Mesodermal cell (in vitro differentiated cells): ENCODE data around the gene PLCB3.

ENCODE experiments used
- H3K27ac ChIP-seq: 2 replicates; pipeline ENCODE4 v1.7.0; 2013; ENCODE audit warnings: mild to moderate bottlenecking, low read depth, low read length, moderate library complexity; ENCODE audit not compliant: severe bottlenecking
- H3K36me3 ChIP-seq: 2 replicates; pipeline ENCODE4 v1.7.1; 2013; ENCODE audit warnings: mild to moderate bottlenecking, low read length, moderate library complexity; ENCODE audit not compliant: control insufficient read depth, insufficient read depth
- H3K4me1 ChIP-seq: one replicate; pipeline ENCODE4 v1.7.1; 2013; ENCODE audit warnings: mild to moderate bottlenecking, low read length; ENCODE audit not compliant: insufficient read depth, control insufficient read depth, poor library complexity, severe bottlenecking
- H3K4me3 ChIP-seq: 2 replicates; pipeline ENCODE4 v1.7.0; 2013; ENCODE audit warnings: low read length, control low read depth, mild to moderate bottlenecking; ENCODE audit not compliant: insufficient read depth, poor library complexity, severe bottlenecking; ENCODE audit errors: extremely low read depth
- H3K9me3 ChIP-seq: 2 replicates; pipeline ENCODE4 v1.7.1; 2013; ENCODE audit warnings: mild to moderate bottlenecking, low read length, moderate library complexity; ENCODE audit not compliant: control insufficient read depth
- WGBS, 2 experiments: methylation state at CpG; one replicate each; pipeline ENCODE4 v1.1.5; 2013; ENCODE audit warnings: missing lambda C conversion rate in 2 of 2; ENCODE audit not compliant: insufficient coverage in 2 of 2; 5-methylcytosine and 5-hydroxymethylcytosine counted together

PLCB3 gene

GRCh38 chr11:64252003-64252872 is 908 bp downstream of the PLCB3 start:
- H3K9me3 ChIP-seq: no peaks in the 10 kb centered on the region
- no peak overlapping the region for H3K27ac ChIP-seq
- peaks cover 34% of the 10 kb centered on the region for H3K36me3 ChIP-seq
- WGBS, 2 experiments: 9 to 21% methylated on average over 9 to 12 of the region's 23 CpGs
- peak overlapping the region; percentile 78 for H3K4me3 ChIP-seq
- peaks cover 35% of the 10 kb centered on the region for H3K4me1 ChIP-seq

- 86 to 87% methylated on average over 8 of the region's 8 CpGs for WGBS, 2 experiments
- Histone ChIP-seq H3K9me3 (no peaks in the 10 kb centered on the region), H3K4me3 (peak overlapping the region; percentile 78), H3K36me3 (peaks cover 42% of the 10 kb centered on the region), H3K4me1 (peaks cover 32% of the 10 kb centered on the region), H3K27ac (no peak overlapping the region)
Observed at GRCh38 chr11:64253043-64253442, 1.7 kb downstream of the PLCB3 start.

DNA sequence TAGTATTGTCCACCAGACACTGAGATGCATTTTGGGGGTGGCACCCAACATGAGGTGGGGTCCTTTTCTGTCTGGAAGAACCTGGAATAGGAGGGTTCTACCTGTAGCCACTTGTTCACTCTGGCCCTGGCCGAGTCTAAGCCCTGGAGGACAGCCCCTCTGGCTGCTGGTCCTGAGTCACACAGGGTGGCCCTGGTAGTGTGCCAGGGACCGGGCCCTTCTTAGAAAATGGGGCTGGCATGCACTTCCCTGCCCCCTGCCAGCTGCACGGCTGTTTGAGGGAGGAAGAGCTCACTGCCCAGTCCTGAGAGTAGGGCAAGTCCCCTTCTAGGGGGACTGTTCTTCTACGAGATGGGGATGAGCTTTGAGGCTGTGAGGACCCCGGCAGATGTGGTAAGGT is 2.2 kb downstream of the PLCB3 start:
- no peaks in the 10 kb centered on the region for H3K9me3 ChIP-seq
- WGBS, 2 experiments: 94 to 100% methylated on average over 5 of the region's 5 CpGs
- H3K36me3 ChIP-seq: peaks cover 47% of the 10 kb centered on the region
- no peak overlapping the region for H3K27ac ChIP-seq
- peaks cover 30% of the 10 kb centered on the region for H3K4me1 ChIP-seq
- H3K4me3 ChIP-seq: no peak overlapping the region

DNA sequence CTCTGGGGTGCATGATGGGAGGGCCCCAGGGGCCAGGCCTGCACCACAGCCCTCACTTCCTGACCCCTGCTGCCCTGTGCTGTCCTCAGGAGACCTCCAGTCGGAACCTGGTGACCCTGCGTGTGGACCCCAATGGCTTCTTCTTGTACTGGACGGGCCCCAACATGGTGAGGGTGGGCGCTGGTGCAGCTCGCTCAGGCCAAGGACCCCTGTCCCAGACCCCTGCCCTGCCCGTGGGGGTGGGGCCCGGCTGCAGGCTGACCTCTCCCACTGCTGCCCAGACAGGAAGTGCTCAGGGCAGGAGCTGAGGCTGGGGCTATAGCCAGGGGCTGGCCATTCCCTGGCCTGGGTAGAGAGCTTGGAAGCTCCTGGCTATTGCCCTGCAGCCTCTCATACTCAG is 3.0 kb downstream of the PLCB3 start:
- Histone ChIP-seq H3K36me3 (peaks cover 55% of the 10 kb centered on the region), H3K27ac (no peak overlapping the region), H3K9me3 (no peaks in the 10 kb centered on the region), H3K4me3 (no peak overlapping the region), H3K4me1 (peaks cover 21% of the 10 kb centered on the region)
- 95 to 97% methylated on average over 7 of the region's 7 CpGs for WGBS, 2 experiments

DNA sequence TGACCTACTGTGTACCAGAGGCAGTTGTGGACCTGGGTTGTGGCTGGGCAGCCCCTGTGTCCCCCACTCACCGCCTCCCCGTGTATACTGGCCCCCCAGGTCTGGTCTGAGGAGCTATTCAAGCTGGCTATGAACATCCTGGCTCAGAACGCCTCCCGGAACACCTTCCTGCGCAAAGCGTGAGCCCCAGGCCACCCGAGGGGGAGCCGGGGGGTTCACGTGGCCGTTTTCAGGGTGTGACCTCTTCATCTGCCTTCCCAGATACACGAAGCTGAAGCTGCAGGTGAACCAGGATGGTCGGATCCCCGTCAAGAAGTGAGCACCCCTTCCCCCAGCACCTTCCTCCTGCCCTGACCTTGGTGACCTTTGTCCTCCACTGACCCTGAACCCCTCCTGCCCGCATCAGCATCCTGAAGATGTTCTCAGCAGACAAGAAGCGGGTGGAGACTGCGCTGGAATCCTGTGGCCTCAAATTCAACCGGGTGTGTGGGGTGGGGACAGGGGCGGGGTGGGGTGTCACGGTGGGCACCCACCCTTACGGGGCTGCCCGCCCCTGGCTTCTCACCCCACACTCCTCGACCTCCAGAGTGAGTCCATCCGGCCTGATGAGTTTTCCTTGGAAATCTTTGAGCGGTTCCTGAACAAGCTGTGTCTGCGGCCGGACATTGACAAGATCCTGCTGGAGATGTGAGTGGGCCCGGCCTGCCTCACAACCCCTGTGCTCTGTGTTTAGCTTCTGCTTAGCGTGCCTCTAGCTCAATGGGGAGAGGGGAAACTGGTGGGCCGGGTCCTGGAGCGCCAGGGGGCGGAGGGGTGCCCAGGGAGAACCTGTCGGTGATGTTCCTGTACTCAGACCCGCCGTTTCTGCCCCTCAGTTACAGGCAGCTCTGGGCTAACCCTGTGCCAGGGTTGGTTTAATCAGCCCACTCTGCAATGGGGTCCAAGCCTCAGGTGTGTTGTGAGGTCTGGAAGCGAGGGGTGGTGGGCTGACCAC is 4.1 kb downstream of the PLCB3 start:
- 94 to 98% methylated on average over 20 to 34 of the region's 35 CpGs for WGBS, 2 experiments
- Histone ChIP-seq H3K4me1 (peaks cover 15% of the 10 kb centered on the region), H3K36me3 (peaks cover 65% of the 10 kb centered on the region), H3K9me3 (no peaks in the 10 kb centered on the region), H3K27ac (no peak overlapping the region), H3K4me3 (no peak overlapping the region)

DNA sequence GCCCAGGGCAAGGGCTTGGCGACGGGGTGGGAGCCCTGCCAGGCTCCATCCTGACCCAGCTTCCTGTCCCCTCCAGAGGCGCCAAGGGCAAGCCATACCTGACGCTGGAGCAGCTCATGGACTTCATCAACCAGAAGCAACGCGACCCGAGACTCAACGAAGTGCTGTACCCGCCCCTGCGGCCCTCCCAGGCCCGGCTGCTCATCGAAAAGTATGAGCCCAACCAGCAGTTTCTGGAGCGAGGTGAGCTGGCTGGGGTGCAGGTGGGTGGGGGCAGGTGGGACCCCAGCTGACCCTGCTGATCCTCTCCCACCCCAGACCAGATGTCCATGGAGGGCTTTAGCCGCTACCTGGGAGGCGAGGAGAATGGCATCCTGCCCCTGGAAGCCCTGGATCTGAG is 5.0 kb downstream of the PLCB3 start:
- Histone ChIP-seq H3K36me3 (peaks cover 69% of the 10 kb centered on the region), H3K4me3 (no peak overlapping the region), H3K27ac (no peak overlapping the region), H3K9me3 (no peaks in the 10 kb centered on the region), H3K4me1 (peaks cover 11% of the 10 kb centered on the region)
- 96 to 98% methylated on average over 12 to 14 of the region's 15 CpGs for WGBS, 2 experiments

- Histone ChIP-seq H3K4me1 (peaks cover 14% of the 10 kb centered on the region), H3K27ac (no peak overlapping the region), H3K9me3 (no peaks in the 10 kb centered on the region), H3K4me3 (no peak overlapping the region), H3K36me3 (peaks cover 85% of the 10 kb centered on the region)
- 95% methylated on average over 23 to 24 of the region's 24 CpGs for WGBS, 2 experiments
Observed at GRCh38 chr11:64258356-64258755, 7.0 kb downstream of the PLCB3 start.

DNA sequence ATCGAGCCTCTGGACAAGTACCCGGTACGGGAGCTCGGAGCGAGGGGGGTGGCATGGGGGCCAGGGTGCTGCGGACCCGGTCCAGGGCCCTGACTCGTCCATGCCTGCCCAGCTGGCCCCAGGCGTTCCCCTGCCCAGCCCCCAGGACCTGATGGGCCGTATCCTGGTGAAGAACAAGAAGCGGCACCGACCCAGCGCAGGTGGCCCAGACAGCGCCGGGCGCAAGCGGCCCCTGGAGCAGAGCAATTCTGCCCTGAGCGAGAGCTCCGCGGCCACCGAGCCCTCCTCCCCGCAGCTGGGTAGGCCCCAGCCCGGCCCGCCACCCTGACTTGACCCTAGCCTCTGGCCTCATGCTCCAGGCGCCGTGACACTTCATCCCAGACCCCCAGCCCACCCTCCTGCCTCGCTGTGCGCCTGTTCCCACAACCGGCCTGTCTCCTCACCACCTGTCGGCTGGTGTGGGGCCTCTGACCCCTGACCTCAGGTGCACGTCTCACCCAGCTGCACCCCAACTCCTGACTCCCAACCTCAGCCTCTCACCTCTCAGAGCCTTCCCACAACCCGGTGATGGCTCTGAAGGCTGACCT is 7.7 kb downstream of the PLCB3 start:
- peaks cover 21% of the 10 kb centered on the region for H3K4me1 ChIP-seq
- H3K27ac ChIP-seq: no peak overlapping the region
- H3K36me3 ChIP-seq: peaks cover 89% of the 10 kb centered on the region
- WGBS, 2 experiments: 94 to 98% methylated on average over 30 to 32 of the region's 32 CpGs
- H3K4me3 ChIP-seq: no peak overlapping the region
- no peaks in the 10 kb centered on the region for H3K9me3 ChIP-seq

DNA sequence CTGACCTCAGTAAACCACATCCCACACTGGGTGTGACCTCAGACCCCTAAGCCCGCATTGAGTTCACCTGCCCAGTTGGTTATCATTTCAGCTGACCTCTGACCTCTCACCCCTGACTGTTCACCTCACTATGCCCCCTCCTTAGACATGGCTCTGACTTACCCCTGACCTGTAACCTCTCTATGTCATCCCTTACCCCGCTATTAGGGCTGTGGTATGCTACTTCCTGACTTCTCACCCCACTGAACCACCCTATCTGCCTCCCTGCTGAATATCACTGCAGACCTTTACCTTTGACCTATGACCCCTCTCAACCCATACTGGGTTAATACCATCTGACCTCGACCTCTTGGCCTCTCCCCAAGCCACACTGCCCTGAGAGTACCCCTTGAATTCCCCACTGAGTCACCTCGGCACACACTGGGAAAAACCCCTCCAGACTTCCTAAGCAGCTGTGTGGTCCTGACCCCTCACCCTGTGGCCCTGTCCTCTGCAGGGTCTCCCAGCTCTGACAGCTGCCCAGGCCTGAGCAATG is 8.3 kb downstream of the PLCB3 start:
- peaks cover 90% of the 10 kb centered on the region for H3K36me3 ChIP-seq
- no peak overlapping the region for H3K4me3 ChIP-seq
- 89 to 91% methylated on average over 3 to 4 of the region's 4 CpGs for whole genome bisulfite sequencing, 2 experiments
- H3K9me3 ChIP-seq: no peaks in the 10 kb centered on the region
- H3K4me1 ChIP-seq: peaks cover 23% of the 10 kb centered on the region
- no peak overlapping the region for H3K27ac ChIP-seq

DNA sequence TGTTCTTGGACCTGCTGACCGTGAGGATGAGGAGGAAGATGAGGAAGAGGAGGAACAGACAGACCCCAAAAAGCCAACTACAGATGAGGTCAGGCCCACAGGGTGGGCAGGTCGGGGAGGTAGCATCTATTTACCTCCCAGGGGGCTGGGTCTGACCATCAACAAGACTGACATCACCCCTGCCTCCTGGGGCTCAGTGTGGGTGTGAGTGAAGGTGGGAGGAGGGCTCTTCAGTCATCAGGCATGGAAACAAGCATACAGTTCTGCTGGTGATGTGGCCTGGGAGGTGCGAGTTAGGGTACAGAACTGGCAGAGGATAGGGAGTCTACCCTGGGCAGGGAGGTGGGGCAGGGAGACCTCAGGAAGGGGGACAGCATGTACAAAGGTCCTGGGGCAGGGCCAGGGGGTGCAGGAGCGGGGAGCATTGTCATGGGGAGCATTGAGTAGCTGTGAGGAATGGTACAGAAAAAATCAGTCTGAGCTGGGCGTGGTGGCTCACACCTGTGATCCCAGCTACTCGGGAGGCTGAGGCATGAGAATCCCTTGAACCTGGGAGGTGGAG is 8.9 kb downstream of the PLCB3 start:
- no peaks in the 10 kb centered on the region for H3K9me3 ChIP-seq
- peaks cover 23% of the 10 kb centered on the region for H3K4me1 ChIP-seq
- H3K27ac ChIP-seq: no peak overlapping the region
- no peak overlapping the region for H3K4me3 ChIP-seq
- H3K36me3 ChIP-seq: peaks cover 89% of the 10 kb centered on the region
- 88 to 98% methylated on average over 4 to 5 of the region's 6 CpGs for WGBS, 2 experiments
